Measurements from ENCODE around the gene APOB.

DNA sequence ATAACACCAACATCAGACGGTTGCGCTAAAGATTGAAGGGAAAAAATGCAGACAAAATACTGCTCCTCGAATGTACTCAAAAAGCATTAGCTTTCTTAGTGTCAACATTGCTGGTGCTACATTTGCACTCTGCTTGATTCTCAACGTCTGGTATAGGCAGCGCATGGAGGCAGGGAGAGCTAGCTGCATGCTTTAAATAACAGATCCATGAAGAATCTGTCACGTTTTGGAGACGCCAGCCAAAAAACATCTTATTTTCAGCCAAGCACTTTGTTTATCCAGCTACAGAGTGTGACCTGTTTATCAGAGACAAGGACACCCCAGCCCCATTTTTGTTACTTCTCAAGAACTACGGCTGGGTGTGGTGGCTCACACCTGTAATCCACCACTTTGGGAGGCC, 59.5 kb downstream of the APOB start:
- no peak for TF ChIP-seq POLR2A (IDR thresholded peaks at IDR 0.05)
- TF ChIP-seq, protein P1, sequence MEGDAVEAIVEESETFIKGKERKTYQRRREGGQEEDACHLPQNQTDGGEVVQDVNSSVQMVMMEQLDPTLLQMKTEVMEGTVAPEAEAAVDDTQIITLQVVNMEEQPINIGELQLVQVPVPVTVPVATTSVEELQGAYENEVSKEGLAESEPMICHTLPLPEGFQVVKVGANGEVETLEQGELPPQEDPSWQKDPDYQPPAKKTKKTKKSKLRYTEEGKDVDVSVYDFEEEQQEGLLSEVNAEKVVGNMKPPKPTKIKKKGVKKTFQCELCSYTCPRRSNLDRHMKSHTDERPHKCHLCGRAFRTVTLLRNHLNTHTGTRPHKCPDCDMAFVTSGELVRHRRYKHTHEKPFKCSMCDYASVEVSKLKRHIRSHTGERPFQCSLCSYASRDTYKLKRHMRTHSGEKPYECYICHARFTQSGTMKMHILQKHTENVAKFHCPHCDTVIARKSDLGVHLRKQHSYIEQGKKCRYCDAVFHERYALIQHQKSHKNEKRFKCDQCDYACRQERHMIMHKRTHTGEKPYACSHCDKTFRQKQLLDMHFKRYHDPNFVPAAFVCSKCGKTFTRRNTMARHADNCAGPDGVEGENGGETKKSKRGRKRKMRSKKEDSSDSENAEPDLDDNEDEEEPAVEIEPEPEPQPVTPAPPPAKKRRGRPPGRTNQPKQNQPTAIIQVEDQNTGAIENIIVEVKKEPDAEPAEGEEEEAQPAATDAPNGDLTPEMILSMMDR (IDR thresholded peaks at IDR 0.05 in 4 of 5, conservative IDR thresholded peaks at IDR 0.05 in 1 of 5), result no peak

Data from gastrocnemius medialis (tissue), 4 donors.